A549 (cell line): ENCODE data around the gene KSR1.

Experiments
- BHLHE40 ChIP-seq: IDR thresholded peaks from 2 replicates; pipeline ENCODE4 v1.6.1; 2012; ENCODE audit warnings: low read depth, low read length, inconsistent platforms
- CBX2 ChIP-seq: fragments of 200-600 bp; sonication (generic); IDR thresholded peaks from 2 replicates; pipeline ENCODE4 v1.6.1; 2016; ENCODE audit warnings: low read depth, mild to moderate bottlenecking, borderline replicate concordance
- CHD4 ChIP-seq: fragments of 200-600 bp; sonication (generic); IDR thresholded peaks from 2 replicates; pipeline ENCODE4 v1.6.1; 2016; ENCODE audit warnings: antibody characterized with exemption, mild to moderate bottlenecking, borderline replicate concordance
- CTCF ChIP-seq: fragments of >200 bp; sonication (Bioruptor Twin); formaldehyde crosslinking; IDR thresholded peaks from 3 replicates; pipeline ENCODE4 v1.5.1; 2016
- MAX ChIP-seq: IDR thresholded peaks from 2 replicates; pipeline ENCODE4 v1.6.1; 2012
- MAZ ChIP-seq: fragments of 150-350 bp; IDR thresholded peaks from 2 replicates; pipeline ENCODE4 v1.6.1; 2014; ENCODE audit warnings: antibody characterized with exemption, low read depth, low read length, borderline replicate concordance
- POLR2A ChIP-seq: IDR thresholded peaks from 2 replicates; pipeline ENCODE4 v1.6.1; 2012; ENCODE audit warnings: mild to moderate bottlenecking, low read length
- RAD21 ChIP-seq, 2 experiments: fragments of >200 bp in 1 of 2; sonication (Bioruptor Twin) in 1 of 2; formaldehyde crosslinking in 1 of 2; IDR thresholded peaks in 1 of 2; conservative IDR thresholded peaks in 1 of 2; 2 replicates in 1 of 2; 3 replicates in 1 of 2; pipeline ENCODE4 v1.6.1; 2012 to 2018; ENCODE audit warnings: inconsistent platforms in 1 of 2
- RFX5 ChIP-seq: fragments of 450-650 bp; IDR thresholded peaks from 2 replicates; pipeline ENCODE4 v1.7.1; 2014; ENCODE audit warnings: antibody characterized with exemption, mild to moderate bottlenecking, moderate library complexity
- ZFP36 ChIP-seq: fragments of 450-650 bp; IDR thresholded peaks from 2 replicates; pipeline ENCODE4 v1.6.1; 2014; ENCODE audit warnings: borderline replicate concordance; ENCODE audit not compliant: partially characterized antibody
- TF ChIP-seq, protein P1 (sequence below): fragments of 450-650 bp; IDR thresholded peaks from 2 replicates; pipeline ENCODE4 v1.6.1; 2014; ENCODE audit warnings: antibody characterized with exemption

DNA sequence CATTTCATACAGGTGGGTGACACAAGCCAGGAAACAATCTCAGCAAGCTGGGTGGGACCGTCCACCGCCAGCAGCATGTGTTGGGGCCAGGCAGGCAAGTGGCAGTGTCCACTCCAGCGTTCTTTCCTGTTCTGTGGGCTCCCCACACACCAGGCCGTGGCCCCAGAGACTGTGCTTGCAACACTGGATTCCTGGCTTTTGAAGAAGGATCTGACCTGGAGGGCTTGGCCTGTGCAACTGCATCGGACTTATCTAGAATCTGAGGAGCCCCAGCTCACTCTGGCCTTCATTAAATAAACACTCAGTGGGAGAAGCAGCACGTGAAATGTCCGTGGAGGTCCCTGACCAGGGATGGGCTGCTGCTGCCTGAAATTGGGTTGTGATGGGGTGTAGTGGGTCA is 3.2 kb downstream of the KSR1 start:
- TF ChIP-seq CTCF, result no peak
- TF ChIP-seq BHLHE40, result no peak
- TF ChIP-seq RAD21 (conservative IDR thresholded peaks at IDR 0.05 in 1 of 2, IDR thresholded peaks at IDR 0.05 in 1 of 2), result no peak
- TF ChIP-seq ZFP36, result no peak
- TF ChIP-seq, protein P1, sequence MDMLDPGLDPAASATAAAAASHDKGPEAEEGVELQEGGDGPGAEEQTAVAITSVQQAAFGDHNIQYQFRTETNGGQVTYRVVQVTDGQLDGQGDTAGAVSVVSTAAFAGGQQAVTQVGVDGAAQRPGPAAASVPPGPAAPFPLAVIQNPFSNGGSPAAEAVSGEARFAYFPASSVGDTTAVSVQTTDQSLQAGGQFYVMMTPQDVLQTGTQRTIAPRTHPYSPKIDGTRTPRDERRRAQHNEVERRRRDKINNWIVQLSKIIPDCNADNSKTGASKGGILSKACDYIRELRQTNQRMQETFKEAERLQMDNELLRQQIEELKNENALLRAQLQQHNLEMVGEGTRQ, result no peak
- TF ChIP-seq CBX2, result no peak
- TF ChIP-seq RFX5, result no peak
- TF ChIP-seq POLR2A, result no peak
- no peak for TF ChIP-seq CHD4
- TF ChIP-seq MAX, result no peak
- TF ChIP-seq MAZ, result no peak
